Left lobe of liver (tissue), 2 donors: Measurements from ENCODE around the gene TBC1D9B. TPM values are rescaled to one million over a fixed set of nuclear protein-coding genes. Genes with fewer than 3 reads are reported as not detected.
A peak's percentile ranks its signal among the peaks of the same experiment; 100 is the strongest.

Experiments
- ATAC-seq: fragments of 200-7000 bp; cut with Tn5 transposase; one replicate; pipeline ENCODE4 v1.9.1; 2020; ENCODE audit warnings: mild to moderate bottlenecking, moderate library complexity
- DNase-seq: peaks from one replicate; pipeline ENCODE4 v3.0.0-alpha.2; 2020; ENCODE audit warnings: low spot score
- total RNA-seq: library from RNA; stranded (reverse); gene quantifications from one replicate; pipeline ENCODE4 v1.2.1, GENCODE V29; 2021
- donor health status: DM: no; HTN: no; CAD: no; lungs with moderate emphysema.
- donor health status: DM: no; HTN: yes; CAD: no.

TBC1D9B gene
- total RNA-seq, 1 donor from 2014 or later, result 107 TPM

- ATAC-seq, result no peak
- no peak for DNase-seq
Measured at GRCh38 chr5:179822444-179822990, 85.2 kb downstream of the TBC1D9B start.

DNA sequence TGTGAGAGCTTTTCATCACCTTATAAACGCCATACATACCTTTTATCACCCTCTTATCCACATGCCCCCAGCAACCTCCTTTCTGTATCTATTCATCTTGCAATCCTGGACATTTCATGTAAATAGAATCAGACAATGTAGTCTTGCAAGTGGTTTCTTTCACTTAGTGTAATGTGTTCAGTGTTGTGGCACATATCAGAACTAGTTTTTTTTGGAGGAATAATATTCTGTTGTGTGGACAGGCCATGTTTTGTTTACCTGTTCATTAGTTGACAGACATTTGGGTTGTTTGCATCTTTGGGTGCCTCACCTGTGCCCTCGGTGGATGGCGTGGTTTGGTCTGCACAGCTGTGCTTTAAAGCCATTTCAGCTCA lies 85.7 kb downstream of the TBC1D9B start:
- ATAC-seq (no peak), DNase-seq (no peak)

- DNase-seq, result peak; percentile 97
Measured at GRCh38 chr5:179821298-179822058, 86.2 kb downstream of the TBC1D9B start.

GRCh38 chr5:179820483-179821297 lies 87.0 kb downstream of the TBC1D9B start, which contains the start of gene SQSTM1:
Gene SQSTM1, plus strand, starts transcription at chr5:179820905. Its CDS starts 32 bp downstream, at chr5:179820937.
- DNase-seq (peak; percentile 91), ATAC-seq (peak; percentile 64)

More at GRCh38 chr5:179821298-179822058, 86.2 kb downstream of the TBC1D9B start:
- ATAC-seq, result peak; percentile 60

- peak; percentile 0 for ATAC-seq
- DNase-seq, result no peak
Measured at GRCh38 chr5:179820127-179820482, 87.6 kb downstream of the TBC1D9B start.

- peak; percentile 78 for DNase-seq
- peak; percentile 33 for ATAC-seq
Measured at GRCh38 chr5:179819296-179820126, 88.2 kb downstream of the TBC1D9B start.

DNA sequence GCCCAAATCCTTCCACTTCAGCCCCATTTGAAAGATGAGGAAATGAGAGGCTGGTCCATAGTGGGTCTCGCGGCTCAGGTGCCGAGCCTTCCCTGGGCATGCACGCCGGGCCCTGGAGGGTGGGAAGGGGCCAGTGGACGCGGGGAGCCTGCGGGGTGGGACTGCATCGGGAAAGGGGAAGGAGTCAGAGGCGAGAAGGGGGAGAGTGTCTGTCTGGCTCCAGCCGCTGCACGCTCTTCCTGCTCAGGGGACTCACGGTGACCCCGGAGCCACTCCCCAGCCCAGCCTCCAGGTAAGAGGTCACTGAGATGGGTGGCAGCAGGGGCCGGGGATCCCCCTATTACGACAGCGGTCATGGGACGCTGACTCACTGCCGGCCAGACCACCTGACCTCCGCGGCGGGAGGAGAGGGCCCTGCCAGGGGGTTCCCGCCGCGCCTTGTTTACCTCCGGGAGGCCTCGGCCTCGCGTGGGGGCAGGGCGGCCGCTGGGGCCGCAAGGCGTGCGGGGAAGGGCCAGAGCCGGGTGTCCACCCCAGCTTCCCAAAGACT lies 88.9 kb downstream of the TBC1D9B start:
- ATAC-seq, result peak; percentile 66
- peak; percentile 98 for DNase-seq

GRCh38 chr5:179817890-179818745 lies 89.6 kb downstream of the TBC1D9B start:
- ATAC-seq, result no peak
- DNase-seq, result no peak

- ATAC-seq (no peak), DNase-seq (no peak)
Measured at GRCh38 chr5:179817470-179817840, 90.2 kb downstream of the TBC1D9B start.

- ATAC-seq (no peak), DNase-seq (no peak)
Measured at GRCh38 chr5:179816796-179817469, 90.8 kb downstream of the TBC1D9B start.

DNA sequence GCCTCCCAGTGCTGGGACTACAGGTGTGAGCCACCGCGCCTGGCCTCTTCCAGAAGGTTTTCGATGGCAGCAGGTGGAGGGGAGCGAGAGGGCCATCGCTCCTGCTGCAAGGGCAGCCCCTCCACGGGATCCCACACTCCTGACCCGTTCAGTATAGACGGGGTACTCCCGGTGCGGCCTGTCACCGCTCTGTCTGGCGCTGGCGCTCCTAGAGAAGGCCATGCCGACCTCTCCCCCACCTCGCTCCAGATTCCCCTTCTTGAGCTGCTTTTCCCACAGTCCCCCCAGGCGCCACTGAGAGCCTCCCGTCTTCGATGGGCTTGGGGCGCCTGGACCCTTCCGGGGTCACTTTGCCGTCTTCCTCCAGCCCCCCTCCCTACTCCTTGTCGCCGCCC lies 91.3 kb downstream of the TBC1D9B start:
- no peak for ATAC-seq
- no peak for DNase-seq

DNA sequence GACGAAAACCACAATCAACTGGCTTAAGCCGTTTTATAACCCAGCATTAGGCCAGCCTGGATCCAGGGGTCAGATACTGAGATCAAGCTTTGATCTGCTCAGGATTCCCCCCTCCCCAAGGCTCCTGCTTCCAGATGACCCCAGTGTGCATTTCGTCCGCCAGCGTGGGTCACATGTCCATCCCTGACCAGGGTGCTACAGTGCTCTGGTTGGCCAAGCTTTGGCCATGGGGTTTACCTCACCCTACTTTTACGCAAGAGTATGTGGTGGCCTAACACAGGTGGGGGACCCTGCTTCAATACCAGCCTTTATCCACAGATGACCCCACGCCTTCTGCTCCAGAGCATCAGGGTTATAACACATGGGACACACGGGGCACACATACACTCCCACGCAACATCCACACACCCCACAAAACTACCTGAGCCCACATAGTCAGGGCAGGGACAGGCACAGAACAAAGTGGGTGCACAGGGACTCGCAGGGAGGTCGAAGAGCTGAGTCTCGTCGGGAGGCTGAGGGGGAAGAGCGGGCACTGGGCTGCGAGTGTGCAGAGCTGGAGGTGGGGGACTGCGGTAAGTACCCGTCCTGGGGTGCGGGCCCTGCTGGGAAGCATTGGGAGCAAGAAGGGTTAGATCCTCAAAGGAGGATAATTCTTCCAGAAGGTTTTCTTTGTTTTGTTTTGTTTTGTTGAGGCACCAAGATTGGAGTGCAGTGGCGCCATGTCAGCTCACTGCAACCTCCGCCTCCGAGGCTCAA lies 92.0 kb downstream of the TBC1D9B start:
- DNase-seq (no peak), ATAC-seq (no peak)

DNA sequence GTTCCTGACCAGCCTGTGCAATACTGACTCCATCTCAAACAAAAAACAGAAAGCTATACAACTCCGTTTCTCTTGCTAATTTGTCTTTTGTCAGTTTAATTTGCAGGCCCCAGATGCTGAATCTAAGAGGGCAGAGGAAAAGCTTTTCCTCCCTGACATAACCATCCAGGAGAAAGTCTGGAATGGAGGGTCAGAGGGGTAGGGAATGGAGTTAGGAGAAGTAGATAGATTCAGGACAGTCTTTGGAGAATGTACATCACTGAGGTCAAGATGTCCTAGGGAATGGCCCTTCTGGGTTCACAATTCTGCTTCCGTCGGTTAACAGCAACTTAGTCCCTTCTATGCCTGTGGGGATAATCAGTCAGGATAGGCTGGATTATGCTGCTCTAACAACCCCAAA lies 93.6 kb downstream of the TBC1D9B start:
- DNase-seq (no peak), ATAC-seq (no peak)

GRCh38 chr5:179812997-179813607 lies 94.6 kb downstream of the TBC1D9B start:
- ATAC-seq, result peak; percentile 87
- peak; percentile 87 for DNase-seq

DNA sequence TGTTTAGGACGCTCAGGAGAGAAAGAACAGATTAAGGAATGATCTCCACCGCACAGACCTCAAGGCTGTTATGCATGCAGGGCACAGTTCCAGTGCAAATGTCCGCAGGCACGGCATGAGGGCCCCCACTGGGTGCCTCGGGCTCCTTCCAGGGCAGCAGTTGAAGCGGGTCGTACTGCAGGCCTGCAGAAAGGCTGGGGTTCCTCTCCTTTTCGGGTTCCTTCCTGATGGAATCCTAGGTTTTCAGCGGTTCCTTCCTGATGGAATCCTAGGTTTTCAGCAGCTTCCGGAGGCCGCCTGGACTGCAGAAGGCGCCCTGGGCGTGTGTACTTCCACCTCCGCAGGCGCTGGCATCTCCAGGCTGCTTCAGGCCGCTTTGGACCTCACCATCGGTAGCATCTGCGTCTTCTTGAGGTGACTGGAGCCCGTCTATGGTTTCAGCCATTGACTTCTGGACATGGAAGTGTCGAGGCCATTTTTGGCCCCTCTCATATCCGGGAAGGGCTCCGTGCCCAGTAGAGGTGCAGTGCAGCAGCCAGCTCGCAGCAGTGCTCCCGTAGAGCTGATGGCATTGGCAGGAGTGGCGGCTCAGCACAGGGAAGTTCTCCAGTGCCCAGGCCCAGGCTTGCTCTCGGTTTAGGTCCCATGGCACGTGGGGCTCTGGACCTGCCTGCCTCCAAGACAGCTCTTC lies 95.4 kb downstream of the TBC1D9B start:
- DNase-seq, result no peak

More for the DNA sequence above, 95.4 kb downstream of the TBC1D9B start:
- ATAC-seq, result peak; percentile 40
